ENCODE measurements around the gene APOM. TPM values are rescaled to one million over a fixed set of nuclear protein-coding genes. Genes with fewer than 3 reads are reported as not detected.

APOM gene
- 2.0 TPM in 1 of 2 replicates, not detected in the other for total RNA-seq (ENCODE audit: low replicate concordance)

DNA sequence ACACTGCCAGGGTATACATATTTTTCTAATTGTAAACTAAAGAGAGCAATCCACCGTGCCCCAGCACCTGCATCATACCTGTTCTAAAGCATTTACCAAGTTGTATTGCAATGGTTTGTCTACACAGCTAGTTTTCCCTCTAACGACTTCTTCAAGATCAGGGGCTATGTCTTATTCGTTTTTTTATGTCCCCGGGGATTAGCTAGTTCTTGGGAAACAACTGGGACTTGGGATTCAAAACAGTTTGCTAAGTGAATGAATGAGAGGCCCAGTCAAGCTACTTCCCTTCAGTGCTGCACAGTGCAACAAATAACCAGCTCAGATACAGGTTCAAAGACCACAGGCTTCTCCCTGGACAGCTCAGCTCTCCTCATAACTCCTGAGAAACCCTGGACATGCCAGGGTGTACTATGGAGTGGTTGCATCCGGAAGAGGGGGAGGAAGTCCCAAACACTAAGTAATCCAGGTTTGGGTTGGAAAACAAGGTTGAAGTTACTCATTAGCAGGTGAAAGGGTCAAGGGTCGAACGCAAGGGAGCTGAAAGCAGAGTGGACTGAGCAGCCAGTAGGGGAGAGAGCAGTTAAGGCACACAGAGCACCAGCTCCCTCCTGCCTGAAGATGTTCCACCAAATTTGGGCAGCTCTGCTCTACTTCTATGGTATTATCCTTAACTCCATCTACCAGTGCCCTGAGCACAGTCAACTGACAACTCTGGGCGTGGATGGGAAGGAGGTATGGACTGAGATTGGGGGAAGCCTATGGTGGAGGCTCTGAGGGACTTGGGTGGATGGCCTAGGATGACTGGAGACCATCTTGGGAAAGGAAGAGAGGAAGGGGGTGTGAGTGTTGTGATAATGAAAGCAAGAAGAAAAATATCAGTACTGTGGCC lies at the start of gene APOM:
Gene APOM (plus strand): TSS at position 546 of the 889 bp plus-strand sequence. CDS start 73 bp downstream, at position 619.
- no peak within 1 kb of the TSS for H3K4me3 ChIP-seq (ENCODE audit: low read depth, low read length)
- DNase-seq (ENCODE audit: low read depth): no peak
- TF ChIP-seq, protein P1, sequence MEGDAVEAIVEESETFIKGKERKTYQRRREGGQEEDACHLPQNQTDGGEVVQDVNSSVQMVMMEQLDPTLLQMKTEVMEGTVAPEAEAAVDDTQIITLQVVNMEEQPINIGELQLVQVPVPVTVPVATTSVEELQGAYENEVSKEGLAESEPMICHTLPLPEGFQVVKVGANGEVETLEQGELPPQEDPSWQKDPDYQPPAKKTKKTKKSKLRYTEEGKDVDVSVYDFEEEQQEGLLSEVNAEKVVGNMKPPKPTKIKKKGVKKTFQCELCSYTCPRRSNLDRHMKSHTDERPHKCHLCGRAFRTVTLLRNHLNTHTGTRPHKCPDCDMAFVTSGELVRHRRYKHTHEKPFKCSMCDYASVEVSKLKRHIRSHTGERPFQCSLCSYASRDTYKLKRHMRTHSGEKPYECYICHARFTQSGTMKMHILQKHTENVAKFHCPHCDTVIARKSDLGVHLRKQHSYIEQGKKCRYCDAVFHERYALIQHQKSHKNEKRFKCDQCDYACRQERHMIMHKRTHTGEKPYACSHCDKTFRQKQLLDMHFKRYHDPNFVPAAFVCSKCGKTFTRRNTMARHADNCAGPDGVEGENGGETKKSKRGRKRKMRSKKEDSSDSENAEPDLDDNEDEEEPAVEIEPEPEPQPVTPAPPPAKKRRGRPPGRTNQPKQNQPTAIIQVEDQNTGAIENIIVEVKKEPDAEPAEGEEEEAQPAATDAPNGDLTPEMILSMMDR (IDR thresholded peaks at IDR 0.05; ENCODE audit: insufficient read depth, low read length): no peak

DNA sequence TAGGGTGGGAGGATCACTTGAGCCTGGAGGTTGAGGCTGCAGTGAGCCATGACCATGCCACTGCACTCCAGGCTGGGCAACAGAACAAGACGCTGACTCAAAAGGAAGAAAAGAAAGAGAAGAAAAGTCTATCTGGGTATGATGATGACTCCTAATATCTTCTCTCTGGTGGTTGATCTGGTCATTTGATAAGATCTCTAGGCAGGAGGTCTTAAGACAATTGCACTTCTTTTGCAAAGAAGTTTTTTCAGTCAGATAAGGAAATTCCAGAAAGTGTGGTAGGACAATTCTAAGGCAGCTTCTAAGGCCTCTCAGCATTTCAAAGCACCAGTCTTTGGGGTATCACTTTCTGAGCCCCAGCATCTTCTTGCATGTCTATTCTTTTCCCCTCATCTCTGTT lies 48.4 kb upstream of the APOM start:
- DNase-seq (ENCODE audit: low read depth): no peak
- TF ChIP-seq, protein P1 (IDR thresholded peaks at IDR 0.05; ENCODE audit: insufficient read depth, low read length): no peak
- H3K4me3 ChIP-seq (ENCODE audit: low read depth, low read length): no peak overlapping the region

DNA sequence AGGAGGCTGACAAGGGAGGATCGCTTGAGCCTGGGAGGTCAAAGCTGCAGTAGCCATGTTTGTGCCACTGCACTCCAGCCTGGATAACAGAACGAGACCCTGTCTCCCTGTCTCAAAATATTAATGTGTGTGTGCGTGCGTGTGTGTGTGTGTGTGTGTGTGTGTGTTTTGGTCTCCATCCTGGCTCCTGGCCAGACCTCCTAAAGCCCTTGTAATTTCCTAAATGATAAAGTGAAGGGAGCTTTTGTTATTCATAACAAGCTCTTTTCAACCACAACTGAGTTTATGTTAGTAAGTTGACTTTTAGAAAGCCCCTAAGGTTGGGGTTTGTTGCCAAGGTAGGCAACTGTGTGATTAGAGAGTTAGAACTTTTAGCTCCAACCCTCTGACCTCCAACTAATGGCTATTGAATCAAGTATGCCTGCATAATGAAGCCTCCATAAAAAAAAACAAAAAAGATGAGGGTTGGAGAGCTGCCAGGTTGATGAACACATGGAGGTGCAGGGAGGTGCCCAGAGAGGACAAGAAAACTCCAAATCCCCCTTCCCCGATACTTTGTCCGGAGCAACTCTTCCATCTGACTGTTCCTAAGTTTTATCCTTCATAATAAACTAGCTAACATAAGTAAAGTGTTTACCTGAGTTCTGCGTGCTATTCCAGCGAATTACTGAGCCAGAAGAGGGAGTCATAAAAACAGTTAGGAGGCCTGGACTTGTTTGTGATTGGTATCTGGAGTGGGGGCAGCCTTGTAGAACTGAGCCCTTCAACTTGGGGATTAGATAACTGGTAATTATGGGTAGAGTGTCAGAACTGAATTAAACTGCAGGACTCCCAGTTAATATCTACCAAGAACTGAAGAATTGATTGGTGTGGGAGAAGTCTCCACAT lies 45.9 kb upstream of the APOM start:
- TF ChIP-seq, protein P1 (IDR thresholded peaks at IDR 0.05; ENCODE audit: insufficient read depth, low read length): no peak
- no peak for DNase-seq (ENCODE audit: low read depth)

DNA sequence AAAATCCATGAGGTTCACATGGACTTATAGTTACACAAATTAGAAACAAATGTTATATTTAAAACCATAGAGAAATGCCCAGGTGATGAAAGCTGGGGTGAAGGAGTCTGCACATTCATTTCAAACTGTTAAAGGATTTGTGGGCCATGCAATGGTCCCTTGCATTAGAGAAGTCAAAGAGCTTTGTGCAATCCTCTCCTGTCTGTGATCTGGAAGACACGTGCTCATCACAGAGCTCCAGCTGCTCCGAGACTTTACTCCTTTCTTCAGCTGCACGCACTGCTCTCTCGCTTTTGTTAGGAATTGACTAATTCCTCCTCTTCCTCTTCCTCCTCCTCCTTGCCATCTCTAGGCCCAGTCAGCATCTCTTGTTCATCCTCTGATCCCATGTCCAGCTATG lies 44.7 kb upstream of the APOM start:
- TF ChIP-seq, protein P1 (IDR thresholded peaks at IDR 0.05; ENCODE audit: insufficient read depth, low read length): no peak
- no peak for DNase-seq (ENCODE audit: low read depth)
- no peak overlapping the region for H3K4me3 ChIP-seq (ENCODE audit: low read depth, low read length)

More for the DNA sequence above, 45.9 kb upstream of the APOM start:
- H3K4me3 ChIP-seq (ENCODE audit: low read depth, low read length): no peak overlapping the region

DNA sequence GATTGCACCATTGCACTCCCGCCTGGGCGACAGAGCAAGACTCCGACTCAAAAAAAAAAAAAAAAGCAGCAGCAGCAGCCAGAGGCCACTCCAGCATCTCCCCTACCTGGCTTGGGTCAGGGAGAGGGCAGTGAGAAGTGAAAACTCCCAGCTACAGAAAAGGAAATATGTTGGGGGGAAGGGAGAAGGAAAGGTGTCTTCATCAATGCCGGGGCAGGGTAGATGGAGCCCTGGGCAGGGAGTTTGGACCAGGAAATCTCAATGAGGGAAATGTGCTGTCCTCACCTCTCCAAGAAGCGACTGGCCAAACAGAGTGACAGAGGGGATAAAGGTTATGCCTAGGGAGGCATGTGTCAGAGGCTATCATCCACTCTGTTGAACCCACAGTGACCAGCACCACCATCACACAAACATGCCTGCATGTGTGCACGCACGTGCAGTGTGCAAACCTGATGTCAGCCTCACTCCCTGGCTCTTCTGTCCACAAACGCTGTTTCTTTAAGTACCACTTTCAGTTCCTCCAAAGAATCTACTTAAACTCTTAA lies 41.5 kb upstream of the APOM start:
- no peak overlapping the region for H3K4me3 ChIP-seq (ENCODE audit: low read depth, low read length)
- DNase-seq (ENCODE audit: low read depth): no peak
- TF ChIP-seq, protein P1 (IDR thresholded peaks at IDR 0.05; ENCODE audit: insufficient read depth, low read length): no peak
